ENCODE results near the gene THEMIS.

GRCh38 chr6:127706216-127706615 is 194.6 kb downstream of the THEMIS start:
- no peak for TF ChIP-seq CTCF (IDR thresholded peaks at IDR 0.05; ENCODE audit: insufficient read depth, low read depth, low read length)
- TF ChIP-seq EZH2 (IDR thresholded peaks at IDR 0.05; ENCODE audit: insufficient read depth, low read length) = no peak

Data from astrocyte (in vitro differentiated cells and primary cell).